ENCODE measurements around the gene CLRN3. TPM values are rescaled to one million over a fixed set of nuclear protein-coding genes. Genes with fewer than 3 reads are reported as not detected.

The CLRN3 gene
- total and polyA plus RNA-seq, 2 of the 8 experiments (the other 6 are each of a cell fraction or from before 2014, with no cell fraction given): not detected

GRCh38 chr10:127853868-127854768 is 38.6 kb downstream of the CLRN3 start:
- Histone ChIP-seq H3K18ac (ENCODE audit: extremely low read depth, low read length) (no peak overlapping the region), H3K56ac (replicated peaks; ENCODE audit: insufficient read length, low read depth, low read length) (no peak overlapping the region), H3K4me1 (replicated peaks in 1 of 4; ENCODE audit: control insufficient read depth in 3 of 4, insufficient read depth in 4 of 4, low read length in 3 of 4) (peaks cover 0 to 5% (median 2%) of the 10 kb centered on the region in 4 experiments; a peak in 4 of 7 replicates), H2AK5ac (ENCODE audit: low read depth, low read length) (no peak overlapping the region), H3K79me1 (ENCODE audit: low read depth, low read length) (no peaks in the 10 kb centered on the region), H3K27ac (ENCODE audit: low read depth, low read length) (no peak overlapping the region), H3K9ac (replicated peaks in 1 of 4; ENCODE audit: extremely low read depth in 1 of 4, low read depth in 3 of 4, low read length in 3 of 4) (no peak overlapping the region), H2AFZ (ENCODE audit: low read length) (no peak overlapping the region), H3K4ac (replicated peaks; ENCODE audit: insufficient read length, low read depth, low read length) (no peak overlapping the region), H3K4me3 (ENCODE audit: extremely low read depth in 1 of 4, insufficient read depth in 2 of 4, low read depth in 3 of 4, low read length in 4 of 4) (no peak overlapping the region), H3K9me3 (ENCODE audit: insufficient read depth in 2 of 2, low read depth in 1 of 2, low read length in 1 of 2) (no peaks in the 10 kb centered on the region), H3K23ac (ENCODE audit: insufficient read length) (no peak overlapping the region), H2BK12ac (ENCODE audit: low read depth, low read length) (no peak overlapping the region), H3K23me2 (ENCODE audit: low read depth, low read length) (no peaks in the 10 kb centered on the region), H2BK120ac (replicated peaks; ENCODE audit: low read depth, low read length) (no peak overlapping the region), H3K79me2 (ENCODE audit: control insufficient read depth in 1 of 2, insufficient read depth in 2 of 2, low read length in 2 of 2) (no peaks in the 10 kb centered on the region), H2BK20ac (ENCODE audit: low read length) (no peak overlapping the region), H2BK15ac (ENCODE audit: low read length) (no peak overlapping the region), H3K4me2 (ENCODE audit: insufficient read depth in 1 of 2, low read depth in 2 of 2, low read length in 2 of 2) (no peak overlapping the region), H2BK5ac (ENCODE audit: low read depth, low read length) (no peak overlapping the region), H3K36me3 (ENCODE audit: control insufficient read depth in 2 of 4, insufficient read depth in 4 of 4, low read length in 3 of 4) (no peaks in the 10 kb centered on the region), H4K8ac (ENCODE audit: extremely low read depth, insufficient read depth, low read length) (no peak overlapping the region), H4K91ac (replicated peaks; ENCODE audit: insufficient read length, low read length) (no peak overlapping the region), H4K5ac (ENCODE audit: insufficient read length, low read depth, low read length) (no peak overlapping the region), H3K27me3 (replicated peaks in 1 of 4; ENCODE audit: control insufficient read depth in 3 of 4, extremely low read depth in 1 of 4, insufficient read depth in 3 of 4, low read length in 3 of 4) (no peaks in the 10 kb centered on the region), H3K14ac (ENCODE audit: insufficient read length) (no peak overlapping the region), H4K20me1 (replicated peaks in 1 of 2; ENCODE audit: control insufficient read depth in 1 of 2, insufficient read depth in 2 of 2, low read length in 2 of 2) (no peaks in the 10 kb centered on the region)
- ChIA-PET CTCF (ENCODE audit: partially characterized antibody) (interaction anchor here (0.6 to 7.5 kb wide), 69 partner anchors 10 to 671 kb away, joined by 3 to 141 read pairs (median 4); no protein-coding TSS in a partner anchor), POLR2A (ENCODE audit: partially characterized antibody) (no interaction called here)
- FAIRE-seq: peak; percentile 81
- TF ChIP-seq SP4 (IDR thresholded peaks at IDR 0.05; ENCODE audit: low read length): no peak
- TF ChIP-seq RAD21 (IDR thresholded peaks at IDR 0.05 in 1 of 2, conservative IDR thresholded peaks at IDR 0.05 in 1 of 2; ENCODE audit: low read depth in 2 of 2, low read length in 2 of 2): peak; percentile 99
- TF ChIP-seq CTCF (IDR thresholded peaks at IDR 0.05; ENCODE audit: control extremely low read depth in 1 of 3, insufficient read depth in 1 of 3, low read depth in 1 of 3, low read length in 3 of 3): peak; percentile 77 to 93 (median 88)
- TF ChIP-seq SIRT6 (IDR thresholded peaks at IDR 0.05; ENCODE audit: low read length): no peak
- DNase-seq (ENCODE audit: low read depth in 1 of 2, low spot score in 2 of 2): peak; percentile 51 to 85
- WGBS, 2 experiments (ENCODE audit: extremely low coverage in 1 of 2, insufficient coverage in 1 of 2, insufficient read length in 1 of 2, insufficient replicate concordance in 2 of 2, low coverage in 1 of 2, low lambda C conversion rate in 2 of 2, missing lambda C conversion rate in 1 of 2): 46% methylated on average over 19 of the region's 19 CpGs; no CpG with 5 or more reads in 1 of the 2 experiments

All from H1 (cell line).